Right lobe of liver (tissue), 4 donors: ENCODE measurements around the gene PRKCD.

ENCODE experiments used
- POLR2A ChIP-seq: fragments of 450-650 bp; IDR thresholded peaks from one replicate; pipeline ENCODE4 v1.6.1; 2017; ENCODE audit warnings: antibody characterized with exemption, mild to moderate bottlenecking
- TF ChIP-seq, protein P1 (sequence below), 4 donors: fragments of 200-600 bp in 3 of 4; fragments of 450-650 bp in 1 of 4; IDR thresholded peaks; one replicate each; pipeline versions ENCODE4 v1.5.1 to v1.8.0; 2016 to 2022; ENCODE audit warnings: antibody characterized with exemption in 4 of 4, mild to moderate bottlenecking in 2 of 4
- donor health status: DM: no; HTN: no; CAD: no.
- donor health status: DM: no; HTN: no; CAD: no.
- donor health status: DM: no; HTN: yes; CAD: no.

DNA sequence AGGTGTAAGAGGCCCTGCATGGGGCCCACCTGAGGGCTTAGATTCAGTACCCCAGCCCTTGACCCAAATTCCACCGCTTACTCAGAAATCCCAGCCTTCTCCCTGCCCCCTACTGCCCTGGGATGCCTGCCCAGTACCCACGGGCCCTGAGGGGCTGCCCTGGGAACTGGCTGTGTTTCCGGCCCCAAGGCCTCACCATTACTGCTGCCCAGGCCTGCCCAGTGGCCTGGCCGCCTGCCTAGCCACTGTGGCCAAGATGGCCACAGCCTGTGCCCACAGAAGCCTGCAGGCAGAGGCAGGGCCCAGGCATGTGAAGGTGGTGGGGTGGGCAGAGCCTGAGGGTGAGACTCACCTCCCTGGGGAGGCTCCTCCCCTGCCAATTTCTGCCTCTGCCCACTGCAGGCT, 6.1 kb upstream of the PRKCD start:
- TF ChIP-seq, protein P1, sequence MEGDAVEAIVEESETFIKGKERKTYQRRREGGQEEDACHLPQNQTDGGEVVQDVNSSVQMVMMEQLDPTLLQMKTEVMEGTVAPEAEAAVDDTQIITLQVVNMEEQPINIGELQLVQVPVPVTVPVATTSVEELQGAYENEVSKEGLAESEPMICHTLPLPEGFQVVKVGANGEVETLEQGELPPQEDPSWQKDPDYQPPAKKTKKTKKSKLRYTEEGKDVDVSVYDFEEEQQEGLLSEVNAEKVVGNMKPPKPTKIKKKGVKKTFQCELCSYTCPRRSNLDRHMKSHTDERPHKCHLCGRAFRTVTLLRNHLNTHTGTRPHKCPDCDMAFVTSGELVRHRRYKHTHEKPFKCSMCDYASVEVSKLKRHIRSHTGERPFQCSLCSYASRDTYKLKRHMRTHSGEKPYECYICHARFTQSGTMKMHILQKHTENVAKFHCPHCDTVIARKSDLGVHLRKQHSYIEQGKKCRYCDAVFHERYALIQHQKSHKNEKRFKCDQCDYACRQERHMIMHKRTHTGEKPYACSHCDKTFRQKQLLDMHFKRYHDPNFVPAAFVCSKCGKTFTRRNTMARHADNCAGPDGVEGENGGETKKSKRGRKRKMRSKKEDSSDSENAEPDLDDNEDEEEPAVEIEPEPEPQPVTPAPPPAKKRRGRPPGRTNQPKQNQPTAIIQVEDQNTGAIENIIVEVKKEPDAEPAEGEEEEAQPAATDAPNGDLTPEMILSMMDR (IDR thresholded peaks at IDR 0.05), result no peak
- TF ChIP-seq POLR2A, result no peak
